Right ventricle myocardium inferior (tissue), 1 donor: ENCODE data around the gene ITM2C. TPM values are rescaled to one million over a fixed set of nuclear protein-coding genes. Genes with fewer than 3 reads are reported as not detected.

ENCODE experiments used
- ATAC-seq: fragments of 200-7000 bp; cut with Tn5 transposase; one replicate; pipeline ENCODE4 v1.9.1; 2020; ENCODE audit warnings: mild to moderate bottlenecking, moderate library complexity
- DNase-seq: peaks from one replicate; pipeline ENCODE4 v3.0.0; 2021; ENCODE audit errors: missing footprints
- intact Hi-C: fragments of 100-400 bp; cut with DNase I; formaldehyde crosslinking; loops from one replicate; pipeline ENCODE4 v1.11.0; 2022
- total RNA-seq: library from RNA; stranded (reverse); fragmentation: NEBNext Ultra II Directional; extraction: Animal tissue kit (Norgen Biotek cat#: 25700); gene quantifications from one replicate; pipeline ENCODE4 v1.2.1, GENCODE V29; 2021
- donor health status: DM: no; HTN: yes; CAD: no; lungs with severe emphysema.

The ITM2C gene
- total RNA-seq, 1 donor from 2014 or later: 29.6 TPM

GRCh38 chr2:230847883-230848388 lies 16.8 kb upstream of the ITM2C start:
- peak; percentile 81 for ATAC-seq
- intact Hi-C loops: loop anchor here (2.0 kb wide), 2 partner anchors 23 to 65 kb away; no protein-coding TSS in a partner anchor
- peak; percentile 92 for DNase-seq

GRCh38 chr2:230849633-230850357 lies 14.9 kb upstream of the ITM2C start:
- ATAC-seq (no peak), DNase-seq (peak; percentile 90)
- intact Hi-C loops: loop anchor here (2.0 kb wide), 2 partner anchors 25 to 63 kb away; no protein-coding TSS in a partner anchor

GRCh38 chr2:230850358-230850658 lies 14.4 kb upstream of the ITM2C start:
- ATAC-seq (no peak), DNase-seq (no peak)
- intact Hi-C loops: no loop called here

GRCh38 chr2:230852113-230852512 lies 12.6 kb upstream of the ITM2C start:
- no peak for DNase-seq
- no peak for ATAC-seq
- intact Hi-C loops: no loop called here

GRCh38 chr2:230861552-230862255 lies 3.0 kb upstream of the ITM2C start:
- intact Hi-C loops: no loop called here
- DNase-seq: no peak
- ATAC-seq: no peak

GRCh38 chr2:230862292-230862691 lies 2.5 kb upstream of the ITM2C start:
- ATAC-seq (no peak), DNase-seq (no peak)

GRCh38 chr2:230863031-230863430 lies 1.7 kb upstream of the ITM2C start:
- ATAC-seq: no peak
- intact Hi-C loops: no loop called here
- DNase-seq: no peak

More at GRCh38 chr2:230862292-230862691, 2.5 kb upstream of the ITM2C start:
- intact Hi-C loops: no loop called here

GRCh38 chr2:230863442-230864121 lies 1.2 kb upstream of the ITM2C start:
- intact Hi-C loops: no loop called here
- DNase-seq (no peak), ATAC-seq (no peak)

- intact Hi-C loops: no loop called here
- ATAC-seq: no peak
- DNase-seq: no peak
These were observed 579 bp upstream of the ITM2C start for GRCh38 chr2:230864122-230864604.

- intact Hi-C loops: no loop called here
These were observed 594 bp downstream of the ITM2C start for GRCh38 chr2:230865307-230865765.

GRCh38 chr2:230865766-230866755 lies 1.3 kb downstream of the ITM2C start:
- intact Hi-C loops: no loop called here
- DNase-seq: peak; percentile 73
- ATAC-seq: peak; percentile 9

More at GRCh38 chr2:230865307-230865765, 594 bp downstream of the ITM2C start:
- ATAC-seq (no peak), DNase-seq (no peak)

GRCh38 chr2:230866756-230867523 lies 2.2 kb downstream of the ITM2C start:
- DNase-seq (no peak), ATAC-seq (no peak)
- intact Hi-C loops: no loop called here

- no peak for ATAC-seq
- no peak for DNase-seq
- intact Hi-C loops: no loop called here
These were observed 3.6 kb downstream of the ITM2C start for GRCh38 chr2:230868161-230868946.

GRCh38 chr2:230868947-230869913 lies 4.5 kb downstream of the ITM2C start:
- DNase-seq (no peak), ATAC-seq (no peak)
- intact Hi-C loops: no loop called here

- DNase-seq (no peak), ATAC-seq (no peak)
- intact Hi-C loops: no loop called here
These were observed 5.3 kb downstream of the ITM2C start for GRCh38 chr2:230869914-230870543.
